Activated naive CD8-positive, alpha-beta T cell treated with anti-CD3 and anti-CD28 coated beads, Interleukin-2, amount 10 ng/mL, durations not matched to agents 7 days and 5 days (primary cell): ENCODE measurements around the gene KIAA1549. TPM values are rescaled to one million over a fixed set of nuclear protein-coding genes. Genes with fewer than 3 reads are reported as not detected.

Source experiments
- ATAC-seq: fragments of 150-1000 bp; cut with Tn5 transposase; one replicate; pipeline ENCODE4 v1.10.0; 2021; ENCODE audit warnings: low read depth, moderate library complexity
- POLR2A ChIA-PET: fragments of 350-600 bp; sonication (Branson Sonifier 250); formaldehyde crosslinking; loops from one replicate; lab custom pipeline; 2021; ENCODE audit warnings: antibody characterized with exemption; lab: Charles Lee
- DNase-seq: peaks from one replicate; pipeline ENCODE4 v3.0.0; 2021
- H3K27ac Mint-ChIP-seq: one replicate; pipeline ENCODE4 v1.8.0; 2022; ENCODE audit warnings: mild to moderate bottlenecking, mixed read lengths
- H3K27me3 Mint-ChIP-seq: one replicate; pipeline ENCODE4 v1.8.0; 2022; ENCODE audit warnings: mild to moderate bottlenecking, moderate library complexity, mixed read lengths
- H3K36me3 Mint-ChIP-seq: one replicate; pipeline ENCODE4 v1.8.0; 2021; ENCODE audit warnings: mild to moderate bottlenecking, mixed read lengths
- H3K4me1 Mint-ChIP-seq: one replicate; pipeline ENCODE4 v1.8.0; 2021; ENCODE audit warnings: mixed read lengths
- H3K4me3 Mint-ChIP-seq: one replicate; pipeline ENCODE4 v1.8.0; 2022; ENCODE audit warnings: mild to moderate bottlenecking, moderate library complexity, mixed read lengths
- H3K9me3 Mint-ChIP-seq: one replicate; pipeline ENCODE4 v1.8.0; 2021; ENCODE audit warnings: mixed read lengths
- total RNA-seq, 2 experiments: library from RNA; stranded (reverse); gene quantifications; one replicate each; pipeline ENCODE4 v1.2.3, GENCODE V29; 2021

KIAA1549 gene
- total RNA-seq, 2 experiments from 2014 or later = 1.1 TPM

GRCh38 chr7:138875794-138876193 lies 105.4 kb downstream of the KIAA1549 start:
- Mint-ChIP-seq H3K4me1 (peaks cover 18% of the 10 kb centered on the region), H3K27me3 (no peaks in the 10 kb centered on the region), H3K27ac (no peak overlapping the region), H3K4me3 (no peak overlapping the region), H3K36me3 (no peaks in the 10 kb centered on the region), H3K9me3 (no peaks in the 10 kb centered on the region)
- ATAC-seq = peak; percentile 99
- POLR2A ChIA-PET = no interaction called here
- peak; percentile 47 for DNase-seq

- ATAC-seq (no peak), DNase-seq (no peak)
- peaks cover 18% of the 10 kb centered on the region for H3K4me1 Mint-ChIP-seq
- no peaks in the 10 kb centered on the region for H3K36me3 Mint-ChIP-seq
- POLR2A ChIA-PET = no interaction called here
- no peak overlapping the region for H3K27ac Mint-ChIP-seq
- H3K9me3 Mint-ChIP-seq = no peaks in the 10 kb centered on the region
- H3K4me3 Mint-ChIP-seq = no peak overlapping the region
- no peaks in the 10 kb centered on the region for H3K27me3 Mint-ChIP-seq
These were observed 107.8 kb downstream of the KIAA1549 start for GRCh38 chr7:138873220-138873892.

- peaks cover 18% of the 10 kb centered on the region for H3K4me1 Mint-ChIP-seq
- no peak for ATAC-seq
- no peaks in the 10 kb centered on the region for H3K36me3 Mint-ChIP-seq
- no peaks in the 10 kb centered on the region for H3K9me3 Mint-ChIP-seq
- H3K27ac Mint-ChIP-seq = no peak overlapping the region
- POLR2A ChIA-PET = no interaction called here
- no peaks in the 10 kb centered on the region for H3K27me3 Mint-ChIP-seq
- H3K4me3 Mint-ChIP-seq = no peak overlapping the region
- no peak for DNase-seq
These were observed 108.6 kb downstream of the KIAA1549 start for GRCh38 chr7:138872576-138872975.

- ATAC-seq (no peak), DNase-seq (no peak)
- Mint-ChIP-seq H3K27ac (no peak overlapping the region), H3K27me3 (no peaks in the 10 kb centered on the region), H3K9me3 (no peaks in the 10 kb centered on the region), H3K4me1 (peaks cover 18% of the 10 kb centered on the region), H3K4me3 (no peak overlapping the region), H3K36me3 (no peaks in the 10 kb centered on the region)
- POLR2A ChIA-PET = no interaction called here
These were observed 109.4 kb downstream of the KIAA1549 start for GRCh38 chr7:138871814-138872090.

GRCh38 chr7:138871065-138871813 lies 110.0 kb downstream of the KIAA1549 start:
- DNase-seq (no peak), ATAC-seq (no peak)
- Mint-ChIP-seq H3K4me3 (no peak overlapping the region), H3K36me3 (no peaks in the 10 kb centered on the region), H3K9me3 (no peaks in the 10 kb centered on the region), H3K27ac (no peak overlapping the region), H3K27me3 (no peaks in the 10 kb centered on the region), H3K4me1 (peaks cover 13% of the 10 kb centered on the region)
- POLR2A ChIA-PET = no interaction called here

GRCh38 chr7:138869353-138869752 lies 111.8 kb downstream of the KIAA1549 start:
- no peaks in the 10 kb centered on the region for H3K36me3 Mint-ChIP-seq
- H3K4me1 Mint-ChIP-seq = peaks cover 10% of the 10 kb centered on the region
- no peak for ATAC-seq
- DNase-seq = no peak
- no peaks in the 10 kb centered on the region for H3K9me3 Mint-ChIP-seq
- no peak overlapping the region for H3K27ac Mint-ChIP-seq
- H3K27me3 Mint-ChIP-seq = no peaks in the 10 kb centered on the region
- H3K4me3 Mint-ChIP-seq = no peak overlapping the region
- POLR2A ChIA-PET = no interaction called here

GRCh38 chr7:138868711-138869110 lies 112.5 kb downstream of the KIAA1549 start:
- no peak overlapping the region for H3K4me3 Mint-ChIP-seq
- H3K27me3 Mint-ChIP-seq = no peaks in the 10 kb centered on the region
- H3K9me3 Mint-ChIP-seq = no peaks in the 10 kb centered on the region
- H3K36me3 Mint-ChIP-seq = no peaks in the 10 kb centered on the region
- ATAC-seq = no peak
- POLR2A ChIA-PET = no interaction called here
- H3K27ac Mint-ChIP-seq = no peak overlapping the region
- no peak for DNase-seq
- H3K4me1 Mint-ChIP-seq = peaks cover 8% of the 10 kb centered on the region

GRCh38 chr7:138867744-138868143 lies 113.4 kb downstream of the KIAA1549 start:
- Mint-ChIP-seq H3K36me3 (no peaks in the 10 kb centered on the region), H3K27me3 (no peaks in the 10 kb centered on the region), H3K4me3 (no peak overlapping the region), H3K4me1 (peaks cover 8% of the 10 kb centered on the region), H3K9me3 (no peaks in the 10 kb centered on the region), H3K27ac (no peak overlapping the region)
- no peak for ATAC-seq
- DNase-seq = no peak
- POLR2A ChIA-PET = no interaction called here

GRCh38 chr7:138866353-138866752 lies 114.8 kb downstream of the KIAA1549 start:
- ATAC-seq (no peak), DNase-seq (no peak)
- Mint-ChIP-seq H3K4me1 (peaks cover 8% of the 10 kb centered on the region), H3K27me3 (no peaks in the 10 kb centered on the region), H3K27ac (no peak overlapping the region), H3K4me3 (no peak overlapping the region), H3K36me3 (no peaks in the 10 kb centered on the region), H3K9me3 (no peaks in the 10 kb centered on the region)
- POLR2A ChIA-PET = no interaction called here

GRCh38 chr7:138865843-138866242 lies 115.3 kb downstream of the KIAA1549 start:
- POLR2A ChIA-PET = no interaction called here
- Mint-ChIP-seq H3K36me3 (no peaks in the 10 kb centered on the region), H3K27me3 (no peaks in the 10 kb centered on the region), H3K4me1 (peaks cover 8% of the 10 kb centered on the region), H3K9me3 (no peaks in the 10 kb centered on the region), H3K27ac (peak overlapping the region; percentile 70), H3K4me3 (no peak overlapping the region)
- ATAC-seq (peak; percentile 92), DNase-seq (peak; percentile 48)

GRCh38 chr7:138864667-138865066 lies 116.5 kb downstream of the KIAA1549 start:
- POLR2A ChIA-PET = no interaction called here
- Mint-ChIP-seq H3K27ac (no peak overlapping the region), H3K9me3 (no peaks in the 10 kb centered on the region), H3K36me3 (peaks cover 2% of the 10 kb centered on the region), H3K4me1 (peaks cover 8% of the 10 kb centered on the region), H3K27me3 (no peaks in the 10 kb centered on the region), H3K4me3 (no peak overlapping the region)
- DNase-seq = no peak
- no peak for ATAC-seq

GRCh38 chr7:138863931-138864330 lies 117.3 kb downstream of the KIAA1549 start:
- Mint-ChIP-seq H3K4me3 (no peak overlapping the region), H3K27me3 (no peaks in the 10 kb centered on the region), H3K9me3 (peaks cover 2% of the 10 kb centered on the region), H3K4me1 (peaks cover 8% of the 10 kb centered on the region), H3K27ac (no peak overlapping the region), H3K36me3 (peaks cover 5% of the 10 kb centered on the region)
- ATAC-seq (no peak), DNase-seq (no peak)
- POLR2A ChIA-PET = no interaction called here

GRCh38 chr7:138861051-138861450 lies 120.1 kb downstream of the KIAA1549 start:
- H3K27ac Mint-ChIP-seq = no peak overlapping the region
- H3K9me3 Mint-ChIP-seq = peaks cover 10% of the 10 kb centered on the region
- peaks cover 7% of the 10 kb centered on the region for H3K4me1 Mint-ChIP-seq
- no peak for DNase-seq
- H3K4me3 Mint-ChIP-seq = no peak overlapping the region
- peaks cover 8% of the 10 kb centered on the region for H3K36me3 Mint-ChIP-seq
- H3K27me3 Mint-ChIP-seq = no peaks in the 10 kb centered on the region
- POLR2A ChIA-PET = no interaction called here
- ATAC-seq = no peak

- Mint-ChIP-seq H3K27me3 (no peaks in the 10 kb centered on the region), H3K4me3 (no peak overlapping the region), H3K36me3 (peaks cover 8% of the 10 kb centered on the region), H3K27ac (no peak overlapping the region), H3K4me1 (peaks cover 2% of the 10 kb centered on the region), H3K9me3 (peaks cover 10% of the 10 kb centered on the region)
- ATAC-seq (no peak), DNase-seq (no peak)
- POLR2A ChIA-PET = no interaction called here
These were observed 123.5 kb downstream of the KIAA1549 start for GRCh38 chr7:138857728-138858127.
